Mucosa of rectum (tissue), 2 donors: ENCODE data around the gene FKBP15.
"Not testable (repeated sequence)": the region's sequence is repeated elsewhere in the genome, so short reads cannot be mapped to it uniquely, and the experiment has no call there.

Source experiments
- H3K27ac ChIP-seq, 2 donors: one replicate each; pipeline ENCODE4 v1.7.0; 2013; ENCODE audit warnings: inconsistent platforms in 2 of 2, low read depth in 2 of 2, low read length in 2 of 2
- H3K27me3 ChIP-seq, 2 donors: one replicate each; pipeline ENCODE4 v1.7.0; 2013; ENCODE audit warnings: low read length in 2 of 2; ENCODE audit not compliant: control insufficient read depth in 2 of 2, insufficient read depth in 2 of 2
- H3K36me3 ChIP-seq, 2 donors: one replicate each; pipeline ENCODE4 v1.7.0; 2013; ENCODE audit warnings: low read length in 2 of 2; ENCODE audit not compliant: control insufficient read depth in 2 of 2, insufficient read depth in 2 of 2
- H3K4me1 ChIP-seq, 2 donors: one replicate each; pipeline ENCODE4 v1.7.0; 2013; ENCODE audit warnings: low read length in 2 of 2, mild to moderate bottlenecking in 1 of 2; ENCODE audit not compliant: control insufficient read depth in 2 of 2, insufficient read depth in 2 of 2
- H3K4me3 ChIP-seq, 2 donors: one replicate each; pipeline ENCODE4 v1.7.0; 2013; ENCODE audit warnings: low read length in 2 of 2
- H3K9ac ChIP-seq, 2 donors: one replicate each; pipeline ENCODE4 v1.7.0; 2013; ENCODE audit warnings: low read length in 2 of 2, low read depth in 1 of 2, mild to moderate bottlenecking in 1 of 2
- H3K9me3 ChIP-seq, 2 donors: one replicate each; pipeline ENCODE4 v1.7.0; 2013; ENCODE audit warnings: low read length in 2 of 2; ENCODE audit not compliant: control insufficient read depth in 2 of 2
- donor health status: healthy.
- donor health status: Normal muscosa, but diverticular disease.

The FKBP15 gene

DNA sequence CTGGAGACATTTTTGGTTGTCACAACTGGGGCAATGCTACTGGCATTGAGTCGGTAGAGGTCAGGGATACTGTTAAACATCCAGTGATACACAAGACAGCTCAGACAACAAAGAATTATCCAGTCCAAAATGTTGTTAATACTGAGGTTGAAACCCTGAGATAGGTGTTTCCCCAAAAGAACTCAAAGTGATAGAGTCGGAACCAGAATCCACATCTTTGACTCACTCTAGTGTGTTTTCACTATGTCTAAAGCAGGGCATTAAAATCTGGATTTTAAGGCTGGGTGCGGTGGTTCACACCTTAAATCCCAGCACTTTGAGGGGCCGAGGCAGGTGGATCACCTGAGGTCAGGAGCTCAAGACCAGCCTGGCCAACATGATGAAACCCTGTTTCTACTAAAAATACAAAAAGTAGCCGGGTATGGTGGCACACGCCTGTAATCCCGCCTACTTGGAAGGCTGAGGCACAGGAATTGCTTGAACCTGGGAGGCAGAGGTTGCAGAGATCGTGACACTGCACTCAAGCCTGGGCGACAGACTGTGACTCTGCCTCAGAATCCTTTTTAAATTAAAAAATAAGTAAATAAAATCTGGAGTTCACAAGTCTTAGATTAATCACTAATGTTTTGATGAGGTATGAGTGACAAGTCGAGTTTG is 17.3 kb upstream of the FKBP15 start:
- H3K4me3 ChIP-seq: no peak overlapping the region
- no peaks in the 10 kb centered on the region for H3K36me3 ChIP-seq
- H3K27ac ChIP-seq: no peak overlapping the region
- no peaks in the 10 kb centered on the region for H3K27me3 ChIP-seq
- H3K4me1 ChIP-seq: peaks cover 0 to 3% of the 10 kb centered on the region in 2 donors
- no peak overlapping the region for H3K9ac ChIP-seq
- no peaks in the 10 kb centered on the region for H3K9me3 ChIP-seq

GRCh38 chr9:113237026-113237425 is 15.9 kb upstream of the FKBP15 start:
- Histone ChIP-seq H3K4me3 (no peak overlapping the region), H3K27me3 (no peaks in the 10 kb centered on the region), H3K4me1 (peaks cover 0 to 6% of the 10 kb centered on the region in 2 donors), H3K9ac (no peak overlapping the region), H3K36me3 (no peaks in the 10 kb centered on the region), H3K27ac (no peak overlapping the region), H3K9me3 (no peaks in the 10 kb centered on the region)

- H3K9ac ChIP-seq, H3K4me1 ChIP-seq, H3K27ac ChIP-seq, H3K9me3 ChIP-seq, H3K27me3 ChIP-seq, H3K36me3 ChIP-seq, H3K4me3 ChIP-seq: not testable (repeated sequence)
Observed at GRCh38 chr9:113235701-113236255, 14.7 kb upstream of the FKBP15 start.

GRCh38 chr9:113231701-113232100 is 10.6 kb upstream of the FKBP15 start:
- no peaks in the 10 kb centered on the region for H3K9me3 ChIP-seq
- H3K36me3 ChIP-seq: no peaks in the 10 kb centered on the region
- H3K27ac ChIP-seq: no peak overlapping the region
- H3K9ac ChIP-seq: no peak overlapping the region
- H3K27me3 ChIP-seq: no peaks in the 10 kb centered on the region
- no peak overlapping the region for H3K4me3 ChIP-seq
- peaks cover 0 to 6% of the 10 kb centered on the region in 2 donors for H3K4me1 ChIP-seq

DNA sequence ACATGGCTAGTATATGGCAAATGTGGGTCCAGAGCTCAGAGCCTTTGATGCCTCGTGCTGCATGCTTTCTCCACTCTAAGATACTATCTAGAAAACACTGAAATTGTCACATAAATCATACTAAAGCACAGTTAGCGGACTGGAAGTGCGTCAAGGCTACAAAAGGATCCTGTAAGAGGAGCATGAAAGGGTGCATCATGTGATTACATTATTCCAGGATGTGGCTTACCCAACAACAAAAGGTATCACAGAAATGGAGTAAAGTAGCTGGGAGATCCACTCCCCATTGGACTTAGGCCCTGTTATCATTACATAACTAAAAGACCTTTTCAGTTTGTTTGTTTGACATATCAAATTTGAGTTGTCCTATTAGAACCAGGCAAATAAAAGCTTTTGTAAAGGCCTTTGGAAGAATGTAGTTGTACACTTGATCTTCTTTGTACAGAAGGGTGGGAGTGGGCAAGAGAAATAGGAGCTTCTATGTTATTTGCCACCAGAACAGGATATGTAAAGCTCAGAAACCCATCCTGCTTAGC is 7.1 kb upstream of the FKBP15 start:
- no peak overlapping the region for H3K9ac ChIP-seq
- H3K27ac ChIP-seq: no peak overlapping the region
- no peaks in the 10 kb centered on the region for H3K9me3 ChIP-seq
- H3K4me3 ChIP-seq: no peak overlapping the region
- H3K36me3 ChIP-seq: no peaks in the 10 kb centered on the region
- H3K27me3 ChIP-seq: no peaks in the 10 kb centered on the region
- peaks cover 0 to 2% of the 10 kb centered on the region in 2 donors for H3K4me1 ChIP-seq

- H3K27ac ChIP-seq: no peak overlapping the region
- no peak overlapping the region for H3K9ac ChIP-seq
- peaks cover 0 to 5% of the 10 kb centered on the region in 2 donors for H3K4me1 ChIP-seq
- H3K4me3 ChIP-seq: no peak overlapping the region
- H3K36me3 ChIP-seq: no peaks in the 10 kb centered on the region
- H3K27me3 ChIP-seq: no peaks in the 10 kb centered on the region
- H3K9me3 ChIP-seq: no peaks in the 10 kb centered on the region
Observed at GRCh38 chr9:113227436-113227835, 6.4 kb upstream of the FKBP15 start.

DNA sequence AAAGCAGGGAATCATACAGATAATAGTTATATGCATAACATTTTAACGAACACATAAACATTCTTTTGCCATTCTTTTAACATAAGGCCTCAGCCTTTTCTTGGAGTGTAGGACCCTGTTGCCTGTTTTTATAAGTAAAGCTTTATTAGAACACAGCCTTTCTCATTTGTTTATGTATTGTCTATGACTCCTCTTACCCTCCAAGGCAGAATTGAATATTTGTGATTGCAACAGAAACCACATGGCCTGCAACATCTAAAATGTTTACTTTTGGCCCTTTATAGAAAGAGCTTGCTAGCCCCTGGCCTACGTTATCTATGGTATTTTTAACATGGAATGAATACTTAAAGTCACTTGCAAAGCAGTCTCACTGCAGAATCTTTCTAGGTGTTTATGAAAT is 2.9 kb upstream of the FKBP15 start:
- Histone ChIP-seq H3K27ac (no peak overlapping the region), H3K4me3 (no peak overlapping the region), H3K4me1 (peaks cover 4 to 21% of the 10 kb centered on the region in 2 donors), H3K27me3 (no peaks in the 10 kb centered on the region), H3K9ac (no peak overlapping the region), H3K36me3 (no peaks in the 10 kb centered on the region), H3K9me3 (no peaks in the 10 kb centered on the region)

- Histone ChIP-seq H3K4me1 (peaks cover 4 to 21% of the 10 kb centered on the region in 2 donors), H3K27ac (peak overlapping the region; percentile 81 to 85), H3K27me3 (no peaks in the 10 kb centered on the region), H3K4me3 (peak overlapping the region; percentile 95 to 96), H3K36me3 (no peaks in the 10 kb centered on the region), H3K9me3 (no peaks in the 10 kb centered on the region), H3K9ac (peak overlapping the region; percentile 94 to 98)
Observed at GRCh38 chr9:113222482-113222841, 1.4 kb upstream of the FKBP15 start.

GRCh38 chr9:113221800-113222481 is 864 bp upstream of the FKBP15 start:
- H3K36me3 ChIP-seq: no peaks in the 10 kb centered on the region
- H3K4me1 ChIP-seq: peaks cover 4 to 21% of the 10 kb centered on the region in 2 donors
- H3K27me3 ChIP-seq: no peaks in the 10 kb centered on the region
- H3K9ac ChIP-seq: peak overlapping the region; percentile 94 to 98
- peak overlapping the region; percentile 81 to 85 for H3K27ac ChIP-seq
- no peaks in the 10 kb centered on the region for H3K9me3 ChIP-seq
- H3K4me3 ChIP-seq: peak overlapping the region; percentile 95 to 96

GRCh38 chr9:113220467-113221002 is 542 bp downstream of the FKBP15 start:
- Histone ChIP-seq H3K27me3 (no peaks in the 10 kb centered on the region), H3K9me3 (no peaks in the 10 kb centered on the region), H3K36me3 (no peaks in the 10 kb centered on the region), H3K27ac (peak overlapping the region; percentile 69 to 90), H3K4me3 (peak overlapping the region; percentile 84 to 96), H3K4me1 (peaks cover 4 to 21% of the 10 kb centered on the region in 2 donors), H3K9ac (peak overlapping the region; percentile 93 to 94)
